Neural progenitor cell (in vitro differentiated cells): ENCODE results near the gene TRIP12. TPM values are rescaled to one million over a fixed set of nuclear protein-coding genes. Genes with fewer than 3 reads are reported as not detected.

Source experiments
- DNase-seq: peaks from one replicate; pipeline ENCODE4 v3.0.0-alpha.2; 2016; ENCODE audit warnings: low spot score
- H2AFZ ChIP-seq: fragments of 200-600 bp; sonication (generic); replicated peaks from 2 replicates; pipeline ENCODE4 v1.6.1; 2016; ENCODE audit warnings: antibody characterized with exemption
- H3F3A ChIP-seq: fragments of 200-600 bp; sonication (generic); 2 replicates; pipeline ENCODE4 v1.6.1; 2016; ENCODE audit warnings: antibody characterized with exemption, low read depth
- H3K27ac ChIP-seq: fragments of 200-600 bp; sonication (generic); 2 replicates; pipeline ENCODE4 v1.5.1; 2016; ENCODE audit warnings: mild to moderate bottlenecking
- H3K27me3 ChIP-seq: fragments of 200-600 bp; sonication (generic); 2 replicates; pipeline ENCODE4 v1.6.1; 2016; ENCODE audit warnings: mild to moderate bottlenecking, moderate library complexity
- H3K36me3 ChIP-seq: fragments of 200-600 bp; sonication (generic); 2 replicates; pipeline ENCODE4 v1.5.1; 2016
- H3K4me1 ChIP-seq: fragments of 200-600 bp; sonication (generic); 2 replicates; pipeline ENCODE4 v1.6.1; 2016; ENCODE audit warnings: mixed run types
- H3K4me2 ChIP-seq: fragments of 200-600 bp; sonication (generic); 2 replicates; pipeline ENCODE4 v1.6.1; 2016
- H3K4me3 ChIP-seq: fragments of 200-600 bp; sonication (generic); 2 replicates; pipeline ENCODE4 v1.5.1; 2016
- H3K79me2 ChIP-seq: fragments of 200-600 bp; sonication (generic); 2 replicates; pipeline ENCODE4 v1.6.1; 2016; ENCODE audit warnings: low read depth
- H3K9ac ChIP-seq: fragments of 200-600 bp; sonication (generic); 2 replicates; pipeline ENCODE4 v1.6.1; 2016
- H3K9me3 ChIP-seq: fragments of 200-600 bp; sonication (generic); 2 replicates; pipeline ENCODE4 v1.5.1; 2016; ENCODE audit warnings: low read depth
- H4K20me1 ChIP-seq: fragments of 200-600 bp; sonication (generic); 2 replicates; pipeline ENCODE4 v1.6.1; 2016; ENCODE audit warnings: low read depth
- H3K27ac Mint-ChIP-seq: 3 replicates; pipeline ENCODE4 v1.8.0; 2021; ENCODE audit warnings: mixed read lengths
- H3K27me3 Mint-ChIP-seq: 2 replicates; pipeline ENCODE4 v1.8.0; 2022; ENCODE audit warnings: low read depth, mild to moderate bottlenecking, inconsistent platforms, moderate library complexity, mixed read lengths; ENCODE audit not compliant: insufficient read depth
- H3K36me3 Mint-ChIP-seq: 3 replicates; pipeline ENCODE4 v1.8.0; 2021; ENCODE audit warnings: mixed read lengths
- H3K4me1 Mint-ChIP-seq: 3 replicates; pipeline ENCODE4 v1.8.0; 2021; ENCODE audit warnings: mixed read lengths
- H3K4me3 Mint-ChIP-seq: 3 replicates; pipeline ENCODE4 v1.8.0; 2021; ENCODE audit warnings: mild to moderate bottlenecking, moderate library complexity, mixed read lengths
- H3K9me3 Mint-ChIP-seq: 3 replicates; pipeline ENCODE4 v1.8.0; 2020; ENCODE audit warnings: mixed read lengths
- EZH2 ChIP-seq: fragments of 200-600 bp; sonication (generic); IDR thresholded peaks from 2 replicates; pipeline ENCODE4 v1.6.1; 2017; ENCODE audit warnings: antibody characterized with exemption, mild to moderate bottlenecking, moderate library complexity
- EZH2phosphoT487 ChIP-seq: fragments of 200-600 bp; sonication (generic); IDR thresholded peaks from 2 replicates; pipeline ENCODE4 v1.6.1; 2017; ENCODE audit warnings: antibody characterized with exemption
- total RNA-seq: library from RNA; depleted of rRNA; stranded (reverse); fragments of >200 nt; gene quantifications from 2 replicates; pipeline ENCODE4 v1.2.3, GENCODE V29; 2015; ENCODE audit warnings: low replicate concordance
- TF ChIP-seq, protein P1 (sequence below): fragments of 200-600 bp; sonication (generic); IDR thresholded peaks from 2 replicates; pipeline ENCODE4 v1.5.1; 2017; ENCODE audit warnings: antibody characterized with exemption, mild to moderate bottlenecking

Gene TRIP12
- total RNA-seq, 1 donor from 2014 or later: 157 TPM

DNA sequence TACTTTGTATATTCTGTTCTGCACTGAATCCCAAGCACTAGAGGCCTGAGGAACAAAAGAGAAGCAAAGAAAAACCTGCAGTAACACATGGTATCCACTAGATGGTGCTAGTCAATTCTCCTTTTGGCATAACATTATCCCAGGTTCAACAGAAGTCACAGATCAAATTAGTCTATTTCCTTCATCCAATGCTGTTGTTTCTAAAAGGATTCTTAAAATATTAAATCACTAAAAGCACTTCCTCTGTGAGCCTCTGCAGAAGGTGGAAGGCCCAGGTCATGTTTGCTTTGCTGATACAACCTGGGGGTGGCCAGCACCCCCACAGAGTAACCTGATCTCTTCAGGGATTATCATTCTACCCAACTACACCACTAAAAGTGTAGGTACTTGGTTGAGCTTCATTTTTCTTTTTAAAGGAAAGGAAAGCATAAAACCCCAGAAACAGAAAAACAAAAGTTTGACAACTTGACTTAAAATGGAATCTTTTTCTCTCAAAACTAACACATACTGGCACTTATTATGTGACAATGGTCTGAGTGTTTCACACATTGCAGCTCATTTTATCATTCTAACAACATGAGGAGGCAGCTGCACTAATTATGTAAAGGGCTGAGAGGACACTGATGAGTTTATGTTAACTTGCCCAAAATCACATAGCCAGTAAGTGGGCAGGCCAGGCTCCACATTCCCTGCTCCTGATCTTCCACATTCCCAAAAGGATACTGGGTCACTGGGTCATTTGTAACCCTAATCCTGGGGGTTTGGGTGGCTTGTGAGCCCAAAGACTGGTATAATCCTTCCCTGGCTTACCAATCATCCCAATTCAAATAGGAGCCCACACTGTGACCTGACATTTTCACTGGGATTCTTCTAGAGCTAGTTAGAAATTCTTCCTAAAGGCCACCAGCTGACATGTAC is 140.7 kb downstream of the TRIP12 start:
- no peaks in the 10 kb centered on the region for H3K79me2 ChIP-seq
- H3K4me1 ChIP-seq: peaks cover 16% of the 10 kb centered on the region
- H4K20me1 ChIP-seq: peaks cover 20% of the 10 kb centered on the region
- Mint-ChIP-seq H3K4me1 (peaks cover 11% of the 10 kb centered on the region), H3K36me3 (peaks cover 31% of the 10 kb centered on the region), H3K9me3 (no peaks in the 10 kb centered on the region), H3K4me3 (no peak overlapping the region), H3K27me3 (no peaks in the 10 kb centered on the region), H3K27ac (peak overlapping the region; percentile 80)
- H3K4me2 ChIP-seq: peak overlapping the region; percentile 1
- H3K27ac ChIP-seq: no peak overlapping the region
- no peaks in the 10 kb centered on the region for H3K27me3 ChIP-seq
- peaks cover 16% of the 10 kb centered on the region for H3F3A ChIP-seq
- H3K9me3 ChIP-seq: no peaks in the 10 kb centered on the region
- no peak overlapping the region for H3K4me3 ChIP-seq
- no peak for TF ChIP-seq EZH2
- TF ChIP-seq, protein P1, sequence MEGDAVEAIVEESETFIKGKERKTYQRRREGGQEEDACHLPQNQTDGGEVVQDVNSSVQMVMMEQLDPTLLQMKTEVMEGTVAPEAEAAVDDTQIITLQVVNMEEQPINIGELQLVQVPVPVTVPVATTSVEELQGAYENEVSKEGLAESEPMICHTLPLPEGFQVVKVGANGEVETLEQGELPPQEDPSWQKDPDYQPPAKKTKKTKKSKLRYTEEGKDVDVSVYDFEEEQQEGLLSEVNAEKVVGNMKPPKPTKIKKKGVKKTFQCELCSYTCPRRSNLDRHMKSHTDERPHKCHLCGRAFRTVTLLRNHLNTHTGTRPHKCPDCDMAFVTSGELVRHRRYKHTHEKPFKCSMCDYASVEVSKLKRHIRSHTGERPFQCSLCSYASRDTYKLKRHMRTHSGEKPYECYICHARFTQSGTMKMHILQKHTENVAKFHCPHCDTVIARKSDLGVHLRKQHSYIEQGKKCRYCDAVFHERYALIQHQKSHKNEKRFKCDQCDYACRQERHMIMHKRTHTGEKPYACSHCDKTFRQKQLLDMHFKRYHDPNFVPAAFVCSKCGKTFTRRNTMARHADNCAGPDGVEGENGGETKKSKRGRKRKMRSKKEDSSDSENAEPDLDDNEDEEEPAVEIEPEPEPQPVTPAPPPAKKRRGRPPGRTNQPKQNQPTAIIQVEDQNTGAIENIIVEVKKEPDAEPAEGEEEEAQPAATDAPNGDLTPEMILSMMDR: peak; percentile 89
- no peak overlapping the region for H3K9ac ChIP-seq
- H2AFZ ChIP-seq: no peak overlapping the region
- H3K36me3 ChIP-seq: peaks cover 15% of the 10 kb centered on the region
- peak; percentile 36 for DNase-seq

DNA sequence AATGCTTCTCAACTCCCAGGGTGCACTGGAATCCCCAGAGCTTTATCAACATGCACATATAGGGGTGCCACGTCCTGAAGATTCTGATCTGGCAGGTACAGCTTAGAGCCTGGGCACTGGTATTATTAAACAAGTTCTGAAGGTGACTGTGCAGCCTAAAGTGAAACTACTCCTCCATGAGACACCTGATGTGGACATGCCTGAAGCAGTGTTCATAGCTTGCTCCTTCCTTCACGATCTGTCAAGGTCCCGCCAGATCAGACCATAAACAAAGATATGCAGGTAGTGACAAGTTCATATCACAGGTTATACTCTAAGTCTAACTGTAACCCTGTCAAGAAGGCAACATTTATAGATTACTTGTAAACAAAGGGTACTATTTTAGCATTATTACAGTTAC is 142.2 kb downstream of the TRIP12 start:
- no peaks in the 10 kb centered on the region for H3K27me3 Mint-ChIP-seq
- no peak for DNase-seq
- Histone ChIP-seq H2AFZ (no peak overlapping the region), H3K9me3 (no peaks in the 10 kb centered on the region), H3K36me3 (peaks cover 19% of the 10 kb centered on the region), H3K4me2 (no peak overlapping the region), H3K9ac (no peak overlapping the region), H3K79me2 (no peaks in the 10 kb centered on the region), H3K4me1 (peaks cover 16% of the 10 kb centered on the region), H3K27ac (no peak overlapping the region), H3K27me3 (no peaks in the 10 kb centered on the region), H3F3A (peaks cover 16% of the 10 kb centered on the region), H4K20me1 (peaks cover 20% of the 10 kb centered on the region), H3K4me3 (no peak overlapping the region)
- peaks cover 11% of the 10 kb centered on the region for H3K4me1 Mint-ChIP-seq
- H3K27ac Mint-ChIP-seq: no peak overlapping the region
- no peaks in the 10 kb centered on the region for H3K9me3 Mint-ChIP-seq
- peaks cover 23% of the 10 kb centered on the region for H3K36me3 Mint-ChIP-seq
- no peak for TF ChIP-seq EZH2
- no peak for TF ChIP-seq EZH2phosphoT487
- TF ChIP-seq, protein P1: no peak
- H3K4me3 Mint-ChIP-seq: no peak overlapping the region

DNA sequence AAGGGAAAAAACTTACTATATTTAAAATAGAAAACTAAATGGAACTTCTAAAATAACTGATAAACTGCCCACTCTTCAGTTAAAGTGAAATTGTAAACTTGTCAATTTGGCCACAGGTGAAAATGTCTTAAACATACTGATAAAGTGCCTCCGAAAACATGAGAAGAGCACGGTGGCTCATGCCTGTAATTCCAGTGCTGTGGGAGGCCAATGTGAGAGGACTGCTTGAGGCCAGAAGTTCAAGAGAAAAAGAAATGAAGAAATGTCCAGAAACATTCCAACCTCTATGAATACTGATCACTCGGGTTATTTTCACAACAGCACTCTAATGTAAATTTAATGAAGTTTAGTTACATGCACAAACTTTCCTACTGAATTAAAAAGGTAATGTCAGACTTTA is 144.1 kb downstream of the TRIP12 start:
- no peaks in the 10 kb centered on the region for H3K9me3 Mint-ChIP-seq
- peaks cover 11% of the 10 kb centered on the region for H3K4me1 Mint-ChIP-seq

More for the DNA sequence above, 144.1 kb downstream of the TRIP12 start:
- DNase-seq: no peak
- peaks cover 33% of the 10 kb centered on the region for H3K36me3 Mint-ChIP-seq
- no peak overlapping the region for H2AFZ ChIP-seq
- peaks cover 30% of the 10 kb centered on the region for H3K36me3 ChIP-seq
- H3K4me3 Mint-ChIP-seq: no peak overlapping the region
- H3K27me3 ChIP-seq: no peaks in the 10 kb centered on the region
- no peak overlapping the region for H3K27ac ChIP-seq
- peaks cover 20% of the 10 kb centered on the region for H4K20me1 ChIP-seq
- TF ChIP-seq EZH2phosphoT487 (no peak), EZH2 (no peak)
- TF ChIP-seq, protein P1: no peak
- H3K4me1 ChIP-seq: peaks cover 16% of the 10 kb centered on the region
- no peaks in the 10 kb centered on the region for H3K9me3 ChIP-seq
- H3K27ac Mint-ChIP-seq: no peak overlapping the region
- H3K27me3 Mint-ChIP-seq: no peaks in the 10 kb centered on the region
- peaks cover 16% of the 10 kb centered on the region for H3F3A ChIP-seq
- H3K4me2 ChIP-seq: no peak overlapping the region
- H3K79me2 ChIP-seq: no peaks in the 10 kb centered on the region
- no peak overlapping the region for H3K9ac ChIP-seq
- H3K4me3 ChIP-seq: no peak overlapping the region
